Measurements from ENCODE around the gene OR2K2. TPM values are rescaled to one million over a fixed set of nuclear protein-coding genes. Genes with fewer than 3 reads are reported as not detected.

Gene OR2K2, protein sequence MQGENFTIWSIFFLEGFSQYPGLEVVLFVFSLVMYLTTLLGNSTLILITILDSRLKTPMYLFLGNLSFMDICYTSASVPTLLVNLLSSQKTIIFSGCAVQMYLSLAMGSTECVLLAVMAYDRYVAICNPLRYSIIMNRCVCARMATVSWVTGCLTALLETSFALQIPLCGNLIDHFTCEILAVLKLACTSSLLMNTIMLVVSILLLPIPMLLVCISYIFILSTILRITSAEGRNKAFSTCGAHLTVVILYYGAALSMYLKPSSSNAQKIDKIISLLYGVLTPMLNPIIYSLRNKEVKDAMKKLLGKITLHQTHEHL
- not detected in 2 replicates for total RNA-seq (2011; cell fraction: chromatin; rRNA removed; ENCODE audit: low replicate concordance)
- not detected in 2 replicates for total RNA-seq (2011; cell fraction: nucleolus; rRNA removed)
- not detected in 2 replicates for total RNA-seq (2011; cell fraction: nucleoplasm; rRNA removed)
- total RNA-seq (2014; rRNA removed) = not detected in 2 replicates
- total RNA-seq (2014; rRNA removed; fragmentation: Illumina TruSeq; extraction: Trizol) = not detected in 2 replicates
- not detected in 2 replicates for total RNA-seq (2015; rRNA removed; fragmentation: Illumina TruSeq; extraction: Trizol)
- not detected in 2 replicates for total RNA-seq (2021)
- not detected in 2 replicates for polyA plus RNA-seq (2011; rRNA removed)
- not detected in 2 replicates for polyA plus RNA-seq (2011; cell fraction: cytosol; rRNA removed)
- not detected in 2 replicates for polyA plus RNA-seq (2011; cell fraction: nucleus; rRNA removed)
- polyA plus RNA-seq (2012) = not detected in 2 replicates
- polyA plus RNA-seq (2014; fragmentation: Illumina TruSeq; extraction: Trizol) = not detected in 2 replicates
- not detected for polyA plus RNA-seq (2014; fragmentation: Nextera tagmentation; extraction: Ambion mirVana)
- not detected in 2 replicates for polyA plus RNA-seq (2014; rRNA removed)
- not detected in 2 replicates for polyA minus RNA-seq (2011; rRNA and poly(A)+ RNA removed)
- not detected in 2 replicates for polyA minus RNA-seq (2011; cell fraction: cytosol; rRNA and poly(A)+ RNA removed)
- polyA minus RNA-seq (2011; cell fraction: nucleus; rRNA and poly(A)+ RNA removed) = not detected in 2 replicates
- not detected for Bru-seq, nascent RNA
- BruChase-seq, experiment 1, labeled RNA remaining after a 2-hour chase = percentile 35 among the genes with signal in this experiment
- percentile 43 among the genes with signal in this experiment for BruChase-seq, experiment 2, labeled RNA remaining after a 6-hour chase
- long read RNA-seq, experiment 1 = 0 reads
- long read RNA-seq, experiment 2 = 0 reads
- long read RNA-seq, experiment 3 = 0 reads

DNA sequence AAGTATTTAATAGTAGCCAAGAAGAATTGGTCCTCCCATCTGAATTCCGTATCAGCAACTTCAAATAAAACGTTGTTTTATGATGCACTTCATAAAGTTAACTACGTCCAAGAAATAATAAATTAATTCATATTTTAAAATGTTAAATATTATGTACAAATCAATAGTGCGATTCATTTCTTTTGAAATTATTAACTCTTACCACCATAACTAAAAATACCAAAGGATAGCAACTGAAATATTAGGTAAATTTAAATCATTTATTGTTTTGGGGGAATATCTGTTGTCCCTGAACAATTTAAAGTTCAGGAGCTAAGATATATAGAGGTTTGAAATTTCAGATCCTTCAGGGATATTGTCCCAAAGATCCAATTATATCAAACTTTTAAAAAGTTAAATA is at the start of gene OR2K2:
Gene OR2K2, minus strand, starts transcription at position 101 of the 400 bp plus-strand sequence. CDS start 1,791 bp downstream, outside the sequence.
- 1% methylated on average over 4 of the region's 4 CpGs for WGBS (ENCODE audit: insufficient coverage, low coverage, missing lambda C conversion rate)
- FAIRE-seq (no peak), DNase-seq (ENCODE audit: extremely low read depth in 1 of 4, low spot score in 3 of 4) (no peak), ATAC-seq (no peak)
- H3K4me2 ChIP-seq (ENCODE audit: insufficient read depth, low read length) = no peak within 1 kb of the TSS
- intact Hi-C loops (cut with micrococcal nuclease) = no loop called here
- H3K36me3 ChIP-seq (ENCODE audit: control insufficient read depth, insufficient read depth, low read length) = no peaks in the 10 kb centered on the region
- H2AFZ ChIP-seq (ENCODE audit: low read depth, low read length) = no peak within 1 kb of the TSS
- H3K27ac ChIP-seq (ENCODE audit: extremely low read depth, low read depth, low read length) = no peak within 1 kb of the TSS
- no peak within 1 kb of the TSS for H3K9ac ChIP-seq (ENCODE audit: insufficient read depth in 1 of 2, low read depth in 2 of 2, low read length in 2 of 2)
- no peaks in the 10 kb centered on the region for H3K9me3 ChIP-seq (replicated peaks; ENCODE audit: control insufficient read depth, insufficient read depth, low read depth, low read length)
- peaks cover 5 to 6% of the 10 kb centered on the region in 2 experiments; a peak in 4 of 5 replicates for H3K27me3 ChIP-seq (ENCODE audit: control insufficient read depth in 2 of 2, insufficient read depth in 2 of 2, low read length in 2 of 2)
- H3K9me1 ChIP-seq (ENCODE audit: control insufficient read depth, insufficient read depth, low read length) = no peaks in the 10 kb centered on the region
- POLR2A ChIA-PET = no interaction called here
- H4K20me1 ChIP-seq (replicated peaks; ENCODE audit: control insufficient read depth, insufficient read depth, low read length) = no peaks in the 10 kb centered on the region
- TF ChIP-seq RBM22 (IDR thresholded peaks at IDR 0.05; ENCODE audit: low read depth, low read length, poor library complexity, severe bottlenecking) = no peak
- TF ChIP-seq, protein P1, sequence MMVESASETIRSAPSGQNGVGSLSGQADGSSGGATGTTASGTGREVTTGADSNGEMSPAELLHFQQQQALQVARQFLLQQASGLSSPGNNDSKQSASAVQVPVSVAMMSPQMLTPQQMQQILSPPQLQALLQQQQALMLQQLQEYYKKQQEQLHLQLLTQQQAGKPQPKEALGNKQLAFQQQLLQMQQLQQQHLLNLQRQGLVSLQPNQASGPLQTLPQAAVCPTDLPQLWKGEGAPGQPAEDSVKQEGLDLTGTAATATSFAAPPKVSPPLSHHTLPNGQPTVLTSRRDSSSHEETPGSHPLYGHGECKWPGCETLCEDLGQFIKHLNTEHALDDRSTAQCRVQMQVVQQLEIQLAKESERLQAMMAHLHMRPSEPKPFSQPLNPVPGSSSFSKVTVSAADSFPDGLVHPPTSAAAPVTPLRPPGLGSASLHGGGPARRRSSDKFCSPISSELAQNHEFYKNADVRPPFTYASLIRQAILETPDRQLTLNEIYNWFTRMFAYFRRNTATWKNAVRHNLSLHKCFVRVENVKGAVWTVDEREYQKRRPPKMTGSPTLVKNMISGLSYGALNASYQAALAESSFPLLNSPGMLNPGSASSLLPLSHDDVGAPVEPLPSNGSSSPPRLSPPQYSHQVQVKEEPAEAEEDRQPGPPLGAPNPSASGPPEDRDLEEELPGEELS (CRISPR knock-in tag; IDR thresholded peaks at IDR 0.05; ENCODE audit: borderline replicate concordance) = no peak
- H3K4me1 ChIP-seq (replicated peaks in 1 of 2; ENCODE audit: control insufficient read depth in 2 of 2, insufficient read depth in 2 of 2, low read length in 2 of 2) = no peaks in the 10 kb centered on the region
- CTCF ChIA-PET (ENCODE audit: low intra/inter-chr PET ratio) = no interaction called here
- BruUV-seq (replicated peaks) = no TSS peak
- in situ Hi-C loops (cut with MboI) = no loop called here
- H3K4me3 ChIP-seq = no peak within 1 kb of the TSS
- H3K79me2 ChIP-seq (ENCODE audit: control insufficient read depth, insufficient read depth, low read length) = no peaks in the 10 kb centered on the region

Data from K562 (cell line).